ENCODE results near the gene PRKCH. TPM values are rescaled to one million over a fixed set of nuclear protein-coding genes. Genes with fewer than 3 reads are reported as not detected.

Gene PRKCH
- polyA plus RNA-seq, 3 donors: 3.6 to 6.2 (median 5.4) TPM

GRCh38 chr14:61517911-61518384 lies 196.6 kb downstream of the PRKCH start:
- Histone ChIP-seq H3K79me2 (ENCODE audit: insufficient read depth, low read length) (no peaks in the 10 kb centered on the region), H3K27ac (ENCODE audit: low read depth in 1 of 2, low read length in 2 of 2) (no peak overlapping the region), H3K27me3 (ENCODE audit: control insufficient read depth in 2 of 2, insufficient read depth in 2 of 2, low read length in 2 of 2) (no peaks in the 10 kb centered on the region), H4K20me1 (ENCODE audit: insufficient read depth, low read length) (no peaks in the 10 kb centered on the region), H3K9ac (ENCODE audit: insufficient read depth, low read length, poor library complexity, severe bottlenecking) (no peak overlapping the region), H2AFZ (ENCODE audit: insufficient read depth, low read depth, low read length, poor library complexity, severe bottlenecking) (no peak overlapping the region), H3K4me3 (replicated peaks in 1 of 3; ENCODE audit: low read depth in 2 of 3, low read length in 3 of 3) (no peak overlapping the region), H3K4me2 (replicated peaks; ENCODE audit: extremely low read depth, low read length, poor library complexity, severe bottlenecking) (no peak overlapping the region), H3K4me1 (ENCODE audit: control insufficient read depth in 1 of 2, insufficient read depth in 2 of 2, low read length in 2 of 2) (peaks cover 0 to 1% of the 10 kb centered on the region in 2 donors), H3K36me3 (replicated peaks in 1 of 2; ENCODE audit: control insufficient read depth in 1 of 2, insufficient read depth in 2 of 2, low read length in 2 of 2) (no peaks in the 10 kb centered on the region), H3K9me3 (replicated peaks in 1 of 2; ENCODE audit: control insufficient read depth in 1 of 2, insufficient read depth in 1 of 2, low read length in 2 of 2) (no peaks in the 10 kb centered on the region)
- peaks cover 12 to 18% of the 10 kb centered on the region in 2 donors for H3K36me3 Mint-ChIP-seq
- H3K9me3 Mint-ChIP-seq: no peaks in the 10 kb centered on the region
- TF ChIP-seq, protein P1, sequence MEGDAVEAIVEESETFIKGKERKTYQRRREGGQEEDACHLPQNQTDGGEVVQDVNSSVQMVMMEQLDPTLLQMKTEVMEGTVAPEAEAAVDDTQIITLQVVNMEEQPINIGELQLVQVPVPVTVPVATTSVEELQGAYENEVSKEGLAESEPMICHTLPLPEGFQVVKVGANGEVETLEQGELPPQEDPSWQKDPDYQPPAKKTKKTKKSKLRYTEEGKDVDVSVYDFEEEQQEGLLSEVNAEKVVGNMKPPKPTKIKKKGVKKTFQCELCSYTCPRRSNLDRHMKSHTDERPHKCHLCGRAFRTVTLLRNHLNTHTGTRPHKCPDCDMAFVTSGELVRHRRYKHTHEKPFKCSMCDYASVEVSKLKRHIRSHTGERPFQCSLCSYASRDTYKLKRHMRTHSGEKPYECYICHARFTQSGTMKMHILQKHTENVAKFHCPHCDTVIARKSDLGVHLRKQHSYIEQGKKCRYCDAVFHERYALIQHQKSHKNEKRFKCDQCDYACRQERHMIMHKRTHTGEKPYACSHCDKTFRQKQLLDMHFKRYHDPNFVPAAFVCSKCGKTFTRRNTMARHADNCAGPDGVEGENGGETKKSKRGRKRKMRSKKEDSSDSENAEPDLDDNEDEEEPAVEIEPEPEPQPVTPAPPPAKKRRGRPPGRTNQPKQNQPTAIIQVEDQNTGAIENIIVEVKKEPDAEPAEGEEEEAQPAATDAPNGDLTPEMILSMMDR (IDR thresholded peaks at IDR 0.05): no peak
- H3K4me3 Mint-ChIP-seq: no peak overlapping the region
- DNase-seq: no peak
- peaks cover 0 to 2% (median 0%) of the 10 kb centered on the region in 3 donors for H3K27me3 Mint-ChIP-seq (ENCODE audit: low read depth in 3 of 3)
- WGBS (ENCODE audit: insufficient coverage): 89% methylated on average over 3 of the region's 6 CpGs
- intact Hi-C loops (cut with micrococcal nuclease): no loop called here
- peaks cover 6% of the 10 kb centered on the region for H3K4me1 Mint-ChIP-seq
- H3K27ac Mint-ChIP-seq: no peak overlapping the region

GRCh38 chr14:61518403-61518802 lies 197.0 kb downstream of the PRKCH start:
- no peak for DNase-seq
- intact Hi-C loops (cut with micrococcal nuclease): no loop called here
- H3K27me3 Mint-ChIP-seq (ENCODE audit: low read depth in 3 of 3): peaks cover 0 to 2% (median 0%) of the 10 kb centered on the region in 3 donors
- no peaks in the 10 kb centered on the region for H3K9me3 ChIP-seq (replicated peaks in 1 of 2; ENCODE audit: control insufficient read depth in 1 of 2, insufficient read depth in 1 of 2, low read length in 2 of 2)
- H3K27ac ChIP-seq (ENCODE audit: low read depth in 1 of 2, low read length in 2 of 2): no peak overlapping the region
- no peak overlapping the region for H3K4me3 Mint-ChIP-seq
- no peaks in the 10 kb centered on the region for H3K4me1 ChIP-seq (ENCODE audit: control insufficient read depth in 1 of 2, insufficient read depth in 2 of 2, low read length in 2 of 2)
- H3K27me3 ChIP-seq (ENCODE audit: control insufficient read depth in 2 of 2, insufficient read depth in 2 of 2, low read length in 2 of 2): no peaks in the 10 kb centered on the region
- WGBS (ENCODE audit: insufficient coverage): no CpG with 5 or more reads among the region's 2 CpGs
- no peak overlapping the region for H2AFZ ChIP-seq (ENCODE audit: insufficient read depth, low read depth, low read length, poor library complexity, severe bottlenecking)
- H3K9ac ChIP-seq (ENCODE audit: insufficient read depth, low read length, poor library complexity, severe bottlenecking): no peak overlapping the region
- TF ChIP-seq, protein P1 (IDR thresholded peaks at IDR 0.05): no peak
- H4K20me1 ChIP-seq (ENCODE audit: insufficient read depth, low read length): no peaks in the 10 kb centered on the region
- no peaks in the 10 kb centered on the region for H3K79me2 ChIP-seq (ENCODE audit: insufficient read depth, low read length)
- H3K4me3 ChIP-seq (replicated peaks in 1 of 3; ENCODE audit: low read depth in 2 of 3, low read length in 3 of 3): no peak overlapping the region
- H3K36me3 ChIP-seq (replicated peaks in 1 of 2; ENCODE audit: control insufficient read depth in 1 of 2, insufficient read depth in 2 of 2, low read length in 2 of 2): no peaks in the 10 kb centered on the region
- H3K4me1 Mint-ChIP-seq: peaks cover 4% of the 10 kb centered on the region
- no peaks in the 10 kb centered on the region for H3K9me3 Mint-ChIP-seq
- H3K36me3 Mint-ChIP-seq: peaks cover 12 to 15% of the 10 kb centered on the region in 2 donors
- no peak overlapping the region for H3K27ac Mint-ChIP-seq
- no peak overlapping the region for H3K4me2 ChIP-seq (replicated peaks; ENCODE audit: extremely low read depth, low read length, poor library complexity, severe bottlenecking)

All from CD14-positive monocyte (primary cell).